ELF-1 (cell line): ENCODE data around the gene SHFL.

Experiments used
- DNase-seq: peaks from one replicate; pipeline ENCODE4 v3.0.0-alpha.2; 2016; ENCODE audit warnings: low read depth, low spot score

Gene SHFL

GRCh38 chr19:10087296-10088061 lies 1.4 kb downstream of the SHFL start:
- DNase-seq = no peak

GRCh38 chr19:10088949-10089554 lies 2.9 kb downstream of the SHFL start:
- no peak for DNase-seq

- DNase-seq = no peak
Observed at GRCh38 chr19:10089801-10090375, 3.8 kb downstream of the SHFL start.

- DNase-seq = no peak
Observed at GRCh38 chr19:10091370-10091687, 5.2 kb downstream of the SHFL start.

DNA sequence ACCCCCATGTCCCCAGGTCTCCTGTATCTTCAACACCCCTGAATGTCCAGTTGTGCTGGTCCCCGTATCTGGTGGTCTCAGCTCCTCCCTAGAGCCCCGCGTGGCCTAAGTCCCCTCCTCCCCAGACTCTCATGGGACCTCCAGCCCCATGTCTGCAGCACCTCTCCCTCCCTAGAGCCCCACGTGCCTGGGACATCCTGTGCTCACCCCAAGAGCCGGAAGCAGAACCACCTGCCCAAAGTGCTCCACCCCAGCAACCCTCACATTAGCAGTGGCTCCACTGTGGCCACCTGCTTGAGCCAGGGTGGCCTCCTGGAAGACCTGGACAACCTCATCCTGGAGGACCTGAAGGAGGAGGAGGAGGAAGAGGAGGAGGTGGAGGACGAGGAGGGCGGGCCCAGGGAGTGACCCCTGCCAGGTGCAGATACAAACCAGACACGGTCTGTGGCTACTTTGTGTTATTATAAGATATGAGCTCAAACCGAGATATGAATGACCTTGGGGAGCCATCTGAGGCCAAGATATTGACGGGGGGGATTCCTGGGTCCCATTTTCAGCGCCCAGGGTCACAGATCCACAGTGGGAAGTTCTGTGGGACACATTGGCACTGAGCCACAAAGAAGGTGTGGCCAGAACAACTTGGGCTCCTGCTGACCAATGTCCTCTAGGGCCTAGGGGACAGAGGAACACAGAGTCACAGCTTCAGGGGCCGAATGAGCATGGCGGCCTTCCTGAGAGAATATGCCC lies 6.0 kb downstream of the SHFL start:
- DNase-seq = no peak

DNA sequence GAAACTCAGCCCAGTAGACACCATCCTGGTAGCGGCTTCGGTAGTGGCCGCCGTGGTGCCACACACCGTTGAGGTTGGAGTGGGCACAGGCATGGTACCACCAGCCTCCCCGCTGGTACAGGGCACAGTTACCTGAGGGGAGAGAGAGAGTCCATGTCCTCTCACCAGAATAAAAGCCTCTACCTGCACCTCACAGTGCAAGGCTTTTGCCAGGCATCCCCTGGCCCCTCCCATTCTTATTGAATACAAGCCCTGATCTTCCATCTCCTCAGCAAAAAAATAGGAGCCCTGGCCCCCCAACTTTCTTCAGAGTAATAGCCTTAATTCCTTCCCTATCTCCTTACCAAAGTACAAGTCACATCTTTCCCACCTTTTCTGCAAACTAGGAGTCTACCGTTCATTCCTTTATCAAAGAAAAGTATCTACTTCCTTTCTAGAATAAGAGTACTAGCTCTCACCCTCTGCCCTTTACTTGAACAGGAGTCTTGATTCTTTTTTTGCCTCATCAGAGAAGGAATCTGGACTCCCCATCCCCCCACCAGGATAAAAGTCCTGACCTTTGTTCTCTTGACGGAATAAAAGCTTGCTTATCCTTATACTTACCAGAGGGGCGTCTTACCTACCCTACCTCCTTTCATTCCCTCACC lies 6.7 kb downstream of the SHFL start:
- no peak for DNase-seq

GRCh38 chr19:10093295-10094186 lies 7.4 kb downstream of the SHFL start:
- DNase-seq = no peak

GRCh38 chr19:10095622-10095947 lies 9.5 kb downstream of the SHFL start:
- no peak for DNase-seq

- DNase-seq = peak; percentile 82
Observed at GRCh38 chr19:10095948-10096614, 10.0 kb downstream of the SHFL start.

GRCh38 chr19:10096615-10096963 lies 10.5 kb downstream of the SHFL start:
- no peak for DNase-seq

GRCh38 chr19:10100163-10100785 lies 14.2 kb downstream of the SHFL start:
- DNase-seq = no peak

- DNase-seq = no peak
Observed at GRCh38 chr19:10102787-10103236, 16.7 kb downstream of the SHFL start.

GRCh38 chr19:10104130-10104513 lies 18.0 kb downstream of the SHFL start:
- DNase-seq = no peak

GRCh38 chr19:10104665-10105508 lies 18.8 kb downstream of the SHFL start:
- no peak for DNase-seq

- no peak for DNase-seq
Observed at GRCh38 chr19:10105509-10106099, 19.5 kb downstream of the SHFL start.

DNA sequence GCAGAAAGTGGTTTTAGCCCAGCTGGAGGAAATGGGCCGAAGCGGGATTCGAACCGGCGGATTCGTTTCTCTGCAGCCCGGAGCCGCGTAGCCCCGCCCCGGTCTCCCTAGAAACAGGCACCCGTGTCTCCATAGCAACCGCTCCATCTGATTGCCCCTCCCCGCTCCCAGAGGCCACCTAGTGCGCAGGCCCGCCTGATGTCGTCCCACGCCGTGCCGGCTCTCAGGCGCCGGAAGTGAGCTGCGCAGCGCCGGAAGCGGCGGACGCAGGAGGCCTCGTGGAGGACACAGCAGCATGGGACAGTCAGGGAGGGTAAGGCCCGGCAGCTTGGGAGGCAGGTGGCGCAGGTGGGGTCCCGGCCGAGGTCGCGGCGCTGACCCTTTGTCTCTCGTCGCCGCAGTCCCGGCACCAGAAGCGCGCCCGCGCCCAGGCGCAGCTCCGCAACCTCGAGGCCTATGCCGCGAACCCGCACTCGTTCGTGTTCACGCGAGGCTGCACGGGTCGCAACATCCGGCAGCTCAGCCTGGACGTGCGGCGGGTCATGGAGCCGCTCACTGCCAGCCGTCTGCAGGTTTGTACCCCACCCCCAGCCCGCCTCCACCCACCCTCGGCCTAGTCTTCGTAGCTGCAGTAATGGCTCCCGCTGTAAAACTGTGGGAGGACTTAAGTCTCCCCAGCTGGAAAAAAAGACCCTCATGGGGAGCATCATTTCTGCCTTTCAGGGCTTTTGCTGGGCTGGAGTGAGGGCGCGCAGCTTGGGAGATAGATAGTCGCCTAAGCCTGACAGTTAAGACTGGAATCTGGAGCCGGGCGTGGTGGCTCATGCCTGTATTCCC lies 20.2 kb downstream of the SHFL start, which contains the start of gene PPAN:
PPAN (plus strand) TSS at position 263 of the 837 bp plus-strand sequence; CDS start at position 296, 33 bp downstream.
- peak; percentile 98 for DNase-seq

- no peak for DNase-seq
Observed at GRCh38 chr19:10107254-10107653, 21.1 kb downstream of the SHFL start.
